GM21529 (cell line): Measurements from ENCODE around the gene SUGP2.

Source experiments
- ATAC-seq: cut with Tn5 transposase; IDR thresholded peaks from one replicate; pipeline ENCODE4 v1.9.1; 2021; ENCODE audit not compliant: unreplicated experiment

The SUGP2 gene

GRCh38 chr19:19059837-19060611 lies 26.7 kb upstream of the SUGP2 start:
- ATAC-seq: no peak

GRCh38 chr19:19059018-19059836 lies 25.9 kb upstream of the SUGP2 start:
- no peak for ATAC-seq

DNA sequence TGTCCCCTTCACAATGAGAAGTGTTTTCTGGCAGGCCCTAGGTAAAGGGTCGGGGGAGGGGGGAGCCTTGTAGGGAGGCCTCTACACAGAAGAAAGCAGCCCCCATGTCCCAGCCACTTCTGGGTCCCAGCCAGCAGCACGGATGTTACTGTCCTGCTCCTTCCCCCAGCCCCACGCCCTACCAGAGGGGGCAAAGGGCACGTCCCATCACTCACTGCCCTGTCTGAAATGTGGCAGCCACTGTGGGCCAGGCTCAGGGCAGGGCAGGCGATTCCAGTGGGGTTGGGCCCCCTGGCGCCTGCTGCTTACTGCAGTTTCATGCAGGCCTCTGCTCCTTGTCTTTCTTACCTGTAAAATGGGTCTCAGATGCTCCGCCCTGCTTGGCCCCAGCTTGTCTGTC lies 24.4 kb upstream of the SUGP2 start:
- ATAC-seq: no peak

- no peak for ATAC-seq
Measured at GRCh38 chr19:19057317-19057716, 24.0 kb upstream of the SUGP2 start.

DNA sequence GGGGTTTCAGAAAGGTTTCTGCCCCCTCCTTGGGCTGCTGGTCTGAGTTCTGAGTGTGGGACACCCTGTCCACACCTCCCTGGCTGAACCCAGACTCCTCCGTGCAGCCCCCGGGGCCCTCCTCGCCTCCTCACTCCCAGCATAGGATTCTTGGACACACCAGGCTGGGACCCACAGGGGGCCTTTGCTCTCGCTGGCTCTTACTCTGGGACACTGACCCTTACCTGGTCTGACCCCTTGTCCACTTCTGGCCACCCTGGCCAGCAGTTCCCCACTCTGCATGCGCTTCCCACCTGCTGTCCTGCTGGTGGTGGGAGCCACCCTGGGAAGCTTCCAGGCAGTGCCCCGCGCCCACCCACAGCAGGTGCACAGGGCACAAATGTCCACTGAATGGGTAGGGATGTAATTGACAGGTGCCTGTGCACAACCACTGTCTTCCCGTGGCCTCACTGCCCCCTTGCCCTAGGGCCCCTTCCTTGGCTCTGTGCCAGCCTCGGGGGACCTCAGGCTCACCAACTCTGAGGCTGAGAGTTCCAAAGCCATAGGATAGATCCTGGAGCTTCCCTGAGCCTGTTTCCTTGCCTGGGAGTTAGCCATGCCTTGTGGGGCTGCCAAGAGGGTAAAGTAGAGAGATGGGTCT lies 23.4 kb upstream of the SUGP2 start:
- ATAC-seq: no peak

- ATAC-seq: no peak
Measured at GRCh38 chr19:19055701-19056100, 22.4 kb upstream of the SUGP2 start.

DNA sequence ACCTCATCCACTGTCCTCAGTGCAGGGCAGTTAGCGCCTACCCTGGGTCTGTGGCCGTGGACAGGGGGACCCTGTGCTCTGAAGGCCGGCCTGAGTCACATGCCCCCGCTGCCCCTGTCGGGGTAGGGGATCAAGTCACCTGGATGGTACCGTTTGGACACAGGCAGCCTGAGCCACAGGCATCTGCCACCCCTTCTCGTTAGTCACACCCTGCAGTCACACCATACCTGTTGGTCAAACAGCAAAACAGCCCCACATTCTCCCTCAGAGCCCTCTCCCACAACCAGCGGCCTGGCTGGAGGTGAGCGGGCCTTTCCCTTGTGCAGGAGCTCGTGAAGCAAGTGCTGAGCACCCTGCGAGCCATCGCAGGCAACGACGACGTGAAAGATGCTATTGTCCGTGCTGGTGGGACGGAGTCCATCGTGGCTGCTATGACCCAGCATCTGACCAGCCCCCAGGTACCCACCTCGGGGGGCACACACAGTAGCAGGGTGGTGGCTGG lies 21.7 kb upstream of the SUGP2 start:
- no peak for ATAC-seq

- no peak for ATAC-seq
Measured at GRCh38 chr19:19054315-19054938, 21.1 kb upstream of the SUGP2 start.

DNA sequence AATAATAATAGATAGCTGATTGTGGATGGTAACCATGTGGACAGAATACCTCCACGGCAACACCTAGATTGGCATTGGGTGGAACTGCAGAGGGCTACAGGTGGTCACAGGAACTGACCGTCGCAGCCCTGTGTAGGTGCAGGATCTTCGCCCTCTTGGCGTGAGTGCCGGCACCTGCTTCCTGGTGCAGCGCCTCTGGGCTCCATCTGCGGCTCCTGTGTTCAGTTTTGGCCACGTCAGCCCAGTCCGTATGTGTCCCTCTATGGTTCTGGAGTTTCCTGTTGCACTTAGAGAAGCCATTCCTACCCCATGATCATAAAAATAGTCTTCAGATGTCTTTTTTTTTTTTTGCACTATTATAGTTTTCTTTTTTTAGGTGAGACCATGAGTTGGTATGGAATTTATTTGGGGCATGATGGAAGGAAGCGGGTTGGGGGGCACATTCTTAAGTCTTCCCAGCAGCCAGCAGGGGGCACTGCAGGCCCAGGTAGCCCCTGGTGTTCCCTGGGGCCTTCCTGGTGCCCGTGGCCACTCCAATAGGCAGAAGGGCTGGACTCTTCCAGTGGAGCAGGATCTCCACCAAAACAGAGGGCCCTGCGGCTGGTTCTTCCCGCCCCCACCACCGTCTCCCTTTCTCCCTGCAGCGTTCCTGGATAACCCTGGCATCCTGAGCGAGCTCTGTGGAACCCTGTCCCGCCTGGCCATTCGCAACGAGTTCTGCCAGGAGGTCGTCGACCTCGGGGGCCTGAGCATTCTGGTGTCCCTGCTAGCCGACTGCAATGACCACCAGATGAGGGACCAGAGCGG lies 20.4 kb upstream of the SUGP2 start:
- no peak for ATAC-seq

DNA sequence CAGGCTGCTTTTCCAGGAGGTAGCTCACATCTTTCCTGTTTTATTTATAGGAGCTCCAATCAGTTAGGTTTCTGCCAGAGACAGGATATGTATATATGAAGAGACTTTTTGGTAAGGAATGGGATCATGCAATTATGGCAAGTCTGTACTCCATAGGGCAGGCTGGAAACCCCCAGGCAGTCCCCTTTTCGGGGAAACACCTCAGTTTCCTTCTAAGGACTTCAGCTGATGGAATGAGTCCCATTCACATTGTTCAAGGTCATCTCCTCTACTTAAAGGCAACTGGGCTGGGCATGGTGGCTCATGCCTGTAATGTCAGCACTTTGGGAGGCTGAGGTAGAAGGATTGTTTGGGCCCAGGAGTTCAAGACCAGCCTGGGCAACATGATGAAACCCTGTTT lies 19.6 kb upstream of the SUGP2 start:
- ATAC-seq: no peak

GRCh38 chr19:19051478-19052213 lies 18.3 kb upstream of the SUGP2 start:
- ATAC-seq: no peak

DNA sequence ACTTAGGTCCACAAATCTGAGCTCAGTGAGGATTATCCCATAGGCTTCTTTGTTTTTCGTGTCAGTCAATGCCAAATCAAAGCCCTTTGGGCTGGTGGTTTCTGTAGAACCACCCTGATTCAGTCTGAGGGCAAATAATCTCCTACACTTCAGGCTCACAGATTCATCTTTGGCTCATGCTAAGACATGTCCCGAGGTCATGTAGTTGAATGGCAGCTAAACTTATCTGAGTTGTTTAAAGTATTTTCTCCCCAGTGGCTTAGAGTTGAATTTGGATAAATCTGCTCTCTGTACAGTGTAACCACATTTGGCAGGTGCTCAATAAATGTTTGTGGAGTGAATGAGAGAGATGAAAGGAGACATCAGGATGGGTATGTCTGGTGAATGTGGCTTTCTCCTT lies 17.4 kb upstream of the SUGP2 start:
- no peak for ATAC-seq

DNA sequence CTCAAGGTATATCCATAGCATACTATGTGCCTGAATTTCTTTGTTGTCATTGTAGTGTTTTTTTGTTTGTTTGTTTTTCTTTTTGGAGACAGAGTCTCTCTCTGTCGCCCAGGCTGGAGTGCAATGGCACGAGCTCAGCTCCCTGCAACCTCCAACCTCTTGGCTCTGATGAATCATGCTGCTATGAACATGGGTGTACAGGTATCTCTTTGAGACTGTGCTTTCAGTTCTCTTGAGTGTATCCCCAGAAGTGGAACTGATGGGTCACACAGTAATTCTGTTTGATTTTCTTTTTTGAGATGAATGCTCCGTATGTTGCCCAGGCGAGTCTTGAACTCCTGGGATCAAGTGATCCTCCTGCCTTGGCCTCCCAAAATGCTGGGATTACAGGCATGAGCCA lies 16.8 kb upstream of the SUGP2 start:
- ATAC-seq: no peak

- ATAC-seq: no peak
Measured at GRCh38 chr19:19049406-19049805, 16.1 kb upstream of the SUGP2 start.

- ATAC-seq: no peak
Measured at GRCh38 chr19:19043881-19044280, 10.6 kb upstream of the SUGP2 start.

- ATAC-seq: no peak
Measured at GRCh38 chr19:19043481-19043880, 10.2 kb upstream of the SUGP2 start.

DNA sequence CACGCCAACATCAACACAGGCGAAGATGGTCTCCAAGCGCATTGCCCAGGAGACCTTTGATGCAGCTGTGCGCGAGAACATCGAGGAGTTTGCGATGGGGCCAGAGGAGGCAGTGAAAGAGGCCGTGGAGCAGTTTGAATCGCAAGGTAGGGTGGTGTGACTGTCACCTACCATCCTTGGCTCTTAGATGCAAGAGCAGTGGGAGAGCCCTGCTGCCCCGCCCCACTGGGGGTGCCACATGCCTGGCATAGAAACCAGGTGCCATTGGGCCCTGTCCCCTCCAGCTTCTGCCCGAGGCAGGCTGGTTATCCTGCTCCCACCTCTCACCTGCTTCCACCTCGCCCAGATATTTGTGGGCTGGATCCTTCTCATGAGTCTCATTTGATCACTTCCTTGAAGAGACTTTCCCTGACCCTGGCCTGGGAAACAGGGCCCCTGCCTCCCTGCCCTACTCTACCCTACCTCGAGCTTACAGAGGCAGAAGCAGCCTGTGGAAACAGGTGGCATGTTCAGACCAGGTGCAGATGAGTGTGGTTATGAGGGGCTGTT lies 9.5 kb upstream of the SUGP2 start:
- ATAC-seq: no peak

GRCh38 chr19:19040417-19040816 lies 7.1 kb upstream of the SUGP2 start:
- no peak for ATAC-seq

DNA sequence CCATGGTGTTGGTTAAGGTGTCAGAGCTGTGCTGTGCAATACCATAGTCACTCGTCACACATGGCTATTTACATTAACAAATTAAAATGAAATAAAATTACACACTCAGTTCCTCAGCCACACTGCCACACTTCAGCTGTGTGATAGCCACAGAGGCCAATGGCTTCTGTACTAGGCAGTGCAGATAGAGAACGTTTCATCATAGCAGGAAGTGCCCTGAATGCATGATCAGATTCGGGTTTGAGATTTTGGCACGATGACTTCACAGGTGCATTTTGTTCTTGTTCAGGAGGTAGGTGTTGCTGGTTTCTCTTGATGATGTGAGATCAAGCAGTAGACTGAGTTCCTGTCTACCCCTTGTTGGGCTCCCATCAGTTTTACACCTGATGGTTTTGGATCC lies 6.6 kb upstream of the SUGP2 start:
- no peak for ATAC-seq
